Choroid plexus epithelial cell (primary cell): ENCODE results near the gene TXNDC16.

Experiments used
- DNase-seq: peaks from one replicate; pipeline ENCODE4 v3.0.0-alpha.2; 2010; ENCODE audit warnings: low read depth
- H3K4me3 ChIP-seq: 2 replicates; pipeline ENCODE4 v1.5.1; 2011; ENCODE audit warnings: low read depth, mild to moderate bottlenecking, control low read depth, low read length, moderate library complexity
- TF ChIP-seq, protein P1 (sequence below): conservative IDR thresholded peaks from 2 replicates; pipeline ENCODE4 v1.5.1; 2011; ENCODE audit warnings: low read depth, mild to moderate bottlenecking, control low read depth, inconsistent platforms, low read length, moderate library complexity

The TXNDC16 gene

DNA sequence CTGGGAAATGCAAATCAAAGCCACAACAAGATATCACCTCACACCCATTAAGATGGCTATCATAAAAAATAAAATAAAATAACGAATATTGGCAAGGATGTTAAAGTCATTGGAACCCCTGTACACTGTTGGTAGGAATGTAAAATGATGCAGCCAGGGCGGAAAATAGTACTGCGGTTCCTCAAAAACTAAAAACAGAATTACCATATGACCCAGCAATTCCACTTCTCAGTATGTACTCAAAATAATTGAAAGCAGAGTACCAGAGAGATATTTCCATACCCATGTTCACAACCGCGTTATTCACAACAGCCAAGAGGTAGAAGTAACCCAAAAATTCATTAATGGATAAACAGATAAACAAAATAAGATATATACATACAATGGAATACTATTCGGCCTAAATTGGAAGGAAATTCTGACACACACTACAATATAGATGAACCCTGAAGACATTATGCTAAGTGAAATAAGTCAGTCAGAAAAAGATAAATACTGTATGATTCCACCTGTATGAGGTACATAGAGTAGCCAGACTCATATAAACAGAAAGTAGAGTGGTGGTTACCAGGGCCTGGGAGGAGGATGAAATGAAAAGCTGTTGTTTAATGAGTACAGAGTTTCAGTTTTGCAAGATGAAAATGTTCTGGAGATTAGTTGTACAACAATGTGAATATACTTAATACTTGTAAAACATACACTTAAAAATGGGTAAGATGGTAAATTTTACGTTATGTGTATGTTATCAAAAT lies 84.6 kb downstream of the TXNDC16 start:
- no peak for DNase-seq
- TF ChIP-seq, protein P1, sequence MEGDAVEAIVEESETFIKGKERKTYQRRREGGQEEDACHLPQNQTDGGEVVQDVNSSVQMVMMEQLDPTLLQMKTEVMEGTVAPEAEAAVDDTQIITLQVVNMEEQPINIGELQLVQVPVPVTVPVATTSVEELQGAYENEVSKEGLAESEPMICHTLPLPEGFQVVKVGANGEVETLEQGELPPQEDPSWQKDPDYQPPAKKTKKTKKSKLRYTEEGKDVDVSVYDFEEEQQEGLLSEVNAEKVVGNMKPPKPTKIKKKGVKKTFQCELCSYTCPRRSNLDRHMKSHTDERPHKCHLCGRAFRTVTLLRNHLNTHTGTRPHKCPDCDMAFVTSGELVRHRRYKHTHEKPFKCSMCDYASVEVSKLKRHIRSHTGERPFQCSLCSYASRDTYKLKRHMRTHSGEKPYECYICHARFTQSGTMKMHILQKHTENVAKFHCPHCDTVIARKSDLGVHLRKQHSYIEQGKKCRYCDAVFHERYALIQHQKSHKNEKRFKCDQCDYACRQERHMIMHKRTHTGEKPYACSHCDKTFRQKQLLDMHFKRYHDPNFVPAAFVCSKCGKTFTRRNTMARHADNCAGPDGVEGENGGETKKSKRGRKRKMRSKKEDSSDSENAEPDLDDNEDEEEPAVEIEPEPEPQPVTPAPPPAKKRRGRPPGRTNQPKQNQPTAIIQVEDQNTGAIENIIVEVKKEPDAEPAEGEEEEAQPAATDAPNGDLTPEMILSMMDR, result no peak
- no peak overlapping the region for H3K4me3 ChIP-seq

DNA sequence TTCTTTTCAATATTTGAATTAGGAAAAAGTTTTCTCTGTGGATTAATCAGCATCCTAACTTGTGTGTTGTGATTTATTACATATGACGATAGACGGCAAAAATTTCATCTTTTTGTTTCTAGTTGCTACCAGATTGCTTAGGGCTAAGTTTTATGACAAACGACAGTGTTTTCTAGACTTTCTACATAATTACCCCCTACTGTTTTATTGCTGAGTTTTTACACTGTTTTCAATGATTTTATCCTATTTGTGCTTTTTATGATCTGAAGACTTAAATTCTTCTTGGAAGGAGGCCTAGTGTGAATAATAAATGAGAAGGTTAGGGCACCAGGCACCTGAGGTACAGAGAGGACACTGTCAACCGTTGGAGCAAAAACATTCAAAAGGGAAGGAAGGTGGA lies 88.1 kb downstream of the TXNDC16 start:
- TF ChIP-seq, protein P1, result no peak
- H3K4me3 ChIP-seq, result no peak overlapping the region
- DNase-seq, result no peak

DNA sequence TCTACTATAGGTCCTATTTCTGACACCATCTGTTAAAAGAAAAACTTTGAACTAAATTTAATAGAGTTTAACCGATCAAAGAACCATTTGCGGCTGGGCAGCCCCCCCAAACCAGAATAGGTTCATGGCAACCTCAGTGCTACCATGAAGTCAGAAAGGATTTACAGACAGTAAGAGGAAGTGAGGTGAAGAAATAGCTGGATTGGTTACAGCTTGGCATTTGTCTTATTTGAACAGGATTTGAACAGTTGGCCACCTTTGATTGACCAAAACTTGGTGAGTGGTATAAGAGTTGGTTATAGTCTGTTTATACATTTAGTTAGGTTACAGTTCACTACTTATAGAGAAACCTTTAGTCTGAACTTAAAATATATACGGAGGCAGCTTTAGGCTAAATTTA lies 88.9 kb downstream of the TXNDC16 start:
- DNase-seq, result no peak
- TF ChIP-seq, protein P1, result no peak
- H3K4me3 ChIP-seq, result no peak overlapping the region

DNA sequence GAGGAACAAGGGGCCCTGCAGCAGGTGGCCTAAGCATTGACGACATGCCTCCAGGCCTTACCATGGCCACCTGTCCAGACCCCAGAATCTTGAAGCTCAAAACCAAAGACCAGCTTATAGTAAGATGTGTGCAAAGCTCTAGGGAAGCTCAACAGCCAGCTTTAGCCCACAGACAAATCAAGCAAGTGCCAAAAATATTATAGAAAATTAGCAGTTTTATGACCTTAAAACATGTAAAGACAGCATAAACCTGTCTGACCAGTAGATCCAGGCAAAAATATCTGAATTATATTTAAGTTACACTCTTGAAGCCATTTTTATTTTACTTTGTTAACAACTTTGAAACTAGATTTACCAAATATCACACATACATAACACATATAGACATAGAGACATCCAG lies 90.6 kb downstream of the TXNDC16 start:
- no peak overlapping the region for H3K4me3 ChIP-seq
- TF ChIP-seq, protein P1, result no peak
- no peak for DNase-seq

DNA sequence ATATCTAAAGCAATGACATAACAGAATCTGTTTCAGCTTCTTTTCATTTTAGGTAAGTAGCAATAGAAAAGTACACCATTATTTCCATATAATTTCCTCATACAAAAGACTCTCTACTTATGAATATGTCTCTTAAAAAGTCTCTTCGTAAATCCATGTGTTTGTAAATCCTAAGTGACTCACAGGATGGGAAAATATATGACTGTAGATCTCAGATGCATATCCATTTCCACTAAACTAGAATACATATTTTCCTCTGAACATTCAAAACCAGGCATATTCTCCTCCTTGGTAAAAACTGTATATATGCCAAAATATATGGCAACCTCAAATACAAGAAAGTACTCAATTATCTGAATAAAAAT lies 93.6 kb downstream of the TXNDC16 start:
- TF ChIP-seq, protein P1, result no peak
- no peak overlapping the region for H3K4me3 ChIP-seq
- peak; percentile 69 for DNase-seq

DNA sequence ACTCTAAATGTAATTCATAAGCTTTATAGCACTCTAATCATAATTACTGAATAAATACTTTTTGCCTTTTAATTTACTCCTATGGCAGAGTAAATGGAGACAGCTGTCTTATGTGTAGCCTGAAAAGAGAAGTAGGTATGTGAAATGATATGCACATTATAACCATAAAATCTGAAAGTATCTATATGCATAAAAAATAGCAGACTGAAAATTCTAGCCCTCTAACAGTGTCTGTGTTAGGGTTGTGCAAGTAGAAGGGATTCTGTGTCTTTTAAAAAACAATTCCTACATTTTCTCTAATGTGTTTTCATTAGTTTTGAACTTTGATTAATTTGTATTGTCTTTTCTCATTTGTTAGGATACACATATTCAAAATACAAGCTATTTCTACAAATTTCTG lies 94.9 kb downstream of the TXNDC16 start:
- no peak for DNase-seq
- TF ChIP-seq, protein P1, result no peak
- H3K4me3 ChIP-seq, result no peak overlapping the region
